IMR-90 (cell line): ENCODE results near the gene PROCA1. TPM values are rescaled to one million over a fixed set of nuclear protein-coding genes. Genes with fewer than 3 reads are reported as not detected.

Experiments
- ATAC-seq: fragments of 200-7000 bp; cut with Tn5 transposase; 2 replicates; pipeline ENCODE4 v1.9.1; 2020; ENCODE audit warnings: low read depth, mild to moderate bottlenecking, moderate library complexity
- BruUV-seq: library from RNA; stranded (reverse); fragments of 400-500 nt; replicated peaks from 2 replicates; lab custom pipeline; 2021; lab: Mats Ljungman, UMichigan
- CTCF ChIA-PET: fragments of 300-600 bp; formaldehyde crosslinking; extraction: SDS; loops from one replicate; lab custom pipeline; 2021; ENCODE audit warnings: antibody characterized with exemption; lab: Yijun Ruan, JAX
- POLR2A ChIA-PET: fragments of 300-600 bp; sonication (Branson Sonifier 250); formaldehyde crosslinking; loops from one replicate; lab custom pipeline; 2022; ENCODE audit warnings: antibody characterized with exemption; ENCODE audit not compliant: unreplicated experiment; lab: Charles Lee
- DNase-seq: peaks from one replicate; pipeline ENCODE4 v3.0.0; 2013
- H2AFZ ChIP-seq: replicated peaks from 2 replicates; pipeline ENCODE3; 2013; ENCODE audit warnings: low read length, mild to moderate bottlenecking; ENCODE audit not compliant: poor library complexity
- H2AK5ac ChIP-seq: 2 replicates; pipeline ENCODE4 v1.6.1; 2013; ENCODE audit warnings: low read depth, low read length, inconsistent platforms
- H2AK9ac ChIP-seq: replicated peaks from 2 replicates; pipeline ENCODE3; 2013; ENCODE audit warnings: mild to moderate bottlenecking, low read depth, low read length, moderate library complexity; ENCODE audit not compliant: poor library complexity
- H2BK120ac ChIP-seq: 2 replicates; pipeline ENCODE4 v1.6.1; 2013; ENCODE audit warnings: low read depth, low read length, inconsistent platforms
- H2BK15ac ChIP-seq: 3 replicates; pipeline ENCODE4 v1.6.1; 2013; ENCODE audit warnings: low read depth, low read length, inconsistent platforms
- H2BK20ac ChIP-seq: 2 replicates; pipeline ENCODE4 v1.6.1; 2013; ENCODE audit warnings: low read depth, mild to moderate bottlenecking, inconsistent platforms, low read length, moderate library complexity
- H2BK5ac ChIP-seq: 2 replicates; pipeline ENCODE4 v1.6.1; 2013; ENCODE audit warnings: mild to moderate bottlenecking, low read depth, low read length, inconsistent platforms; ENCODE audit not compliant: poor library complexity, severe bottlenecking
- H3K14ac ChIP-seq: replicated peaks from 2 replicates; pipeline ENCODE4 v1.6.1; 2013; ENCODE audit warnings: low read depth, low read length, inconsistent platforms
- H3K18ac ChIP-seq: 2 replicates; pipeline ENCODE4 v1.6.1; 2013; ENCODE audit warnings: low read depth, low read length, control low read depth
- H3K23ac ChIP-seq: 2 replicates; pipeline ENCODE4 v1.6.1; 2013; ENCODE audit warnings: low read depth, low read length, inconsistent platforms
- H3K27ac ChIP-seq: 2 replicates; pipeline ENCODE4 v1.5.1; 2013; ENCODE audit warnings: mild to moderate bottlenecking, control low read depth, low read length; ENCODE audit not compliant: insufficient read depth
- H3K27me3 ChIP-seq: 2 replicates; pipeline ENCODE4 v1.6.1; 2013; ENCODE audit warnings: low read length; ENCODE audit not compliant: control insufficient read depth, insufficient read depth
- H3K36me3 ChIP-seq: 2 replicates; pipeline ENCODE4 v1.6.1; 2013; ENCODE audit warnings: low read length, mixed read lengths; ENCODE audit not compliant: control insufficient read depth, insufficient read depth
- H3K4ac ChIP-seq: 2 replicates; pipeline ENCODE4 v1.6.1; 2013; ENCODE audit warnings: low read depth, low read length, inconsistent platforms
- H3K4me1 ChIP-seq: 2 replicates; pipeline ENCODE4 v1.6.1; 2013; ENCODE audit warnings: low read length, mixed read lengths; ENCODE audit not compliant: control insufficient read depth, insufficient read depth
- H3K4me2 ChIP-seq: 2 replicates; pipeline ENCODE4 v1.6.1; 2013; ENCODE audit warnings: low read depth, mild to moderate bottlenecking, control low read depth, low read length, moderate library complexity
- H3K4me3 ChIP-seq: 2 replicates; pipeline ENCODE4 v1.5.1; 2013; ENCODE audit warnings: low read depth, mild to moderate bottlenecking, control low read depth, low read length, moderate library complexity; ENCODE audit not compliant: insufficient read depth
- H3K56ac ChIP-seq: 2 replicates; pipeline ENCODE4 v1.6.1; 2013; ENCODE audit warnings: low read length, inconsistent platforms; ENCODE audit not compliant: insufficient read depth; ENCODE audit errors: extremely low read depth
- H3K79me1 ChIP-seq, 2 experiments: 2 replicates each; pipeline ENCODE4 v1.6.1; 2013; ENCODE audit warnings: low read length in 2 of 2, inconsistent platforms in 1 of 2, low read depth in 1 of 2
- H3K9ac ChIP-seq: 2 replicates; pipeline ENCODE4 v1.6.1; 2013; ENCODE audit warnings: low read depth, low read length, control low read depth
- H3K9me1 ChIP-seq: 2 replicates; pipeline ENCODE4 v1.6.1; 2013; ENCODE audit warnings: low read length, inconsistent platforms; ENCODE audit not compliant: insufficient read depth
- H3K9me3 ChIP-seq: 2 replicates; pipeline ENCODE4 v1.6.1; 2013; ENCODE audit warnings: low read length; ENCODE audit not compliant: control insufficient read depth, insufficient read depth
- H4K20me1 ChIP-seq: 2 replicates; pipeline ENCODE4 v1.6.1; 2013; ENCODE audit warnings: low read length, inconsistent platforms; ENCODE audit not compliant: insufficient read depth
- H4K5ac ChIP-seq: 2 replicates; pipeline ENCODE4 v1.6.1; 2013; ENCODE audit warnings: mild to moderate bottlenecking, low read depth, low read length, control low read depth
- H4K8ac ChIP-seq, 2 experiments: 2 replicates each; pipeline ENCODE4 v1.6.1; 2013; ENCODE audit warnings: low read depth in 2 of 2, low read length in 2 of 2, control low read depth in 1 of 2, inconsistent platforms in 1 of 2
- H4K91ac ChIP-seq: 2 replicates; pipeline ENCODE4 v1.6.1; 2013; ENCODE audit warnings: low read depth, low read length, inconsistent platforms; ENCODE audit not compliant: insufficient read depth
- BHLHE40 ChIP-seq: fragments of 150-350 bp; IDR thresholded peaks from 2 replicates; pipeline ENCODE4 v1.6.1; 2016; ENCODE audit warnings: mild to moderate bottlenecking, low read depth, low read length
- CEBPB ChIP-seq: IDR thresholded peaks from 2 replicates; pipeline ENCODE4 v1.6.1; 2012; ENCODE audit warnings: low read depth, low read length, improper control_type of control experiment
- CHD1 ChIP-seq: IDR thresholded peaks from 2 replicates; pipeline ENCODE4 v1.6.1; 2012; ENCODE audit warnings: low read depth, low read length, improper control_type of control experiment
- FOS ChIP-seq: fragments of 150-350 bp; IDR thresholded peaks from 2 replicates; pipeline ENCODE4 v1.6.1; 2016; ENCODE audit warnings: low read depth, low read length
- MAFK ChIP-seq: IDR thresholded peaks from 2 replicates; pipeline ENCODE4 v1.6.1; 2012; ENCODE audit warnings: low read depth, low read length, improper control_type of control experiment
- MAZ ChIP-seq: IDR thresholded peaks from 2 replicates; pipeline ENCODE4 v1.6.1; 2012; ENCODE audit warnings: low read depth, mild to moderate bottlenecking, low read length, improper control_type of control experiment, moderate library complexity, borderline replicate concordance
- MXI1 ChIP-seq: IDR thresholded peaks from 2 replicates; pipeline ENCODE4 v1.6.1; 2012; ENCODE audit warnings: low read depth, mild to moderate bottlenecking, low read length, moderate library complexity, borderline replicate concordance
- NFE2L2 ChIP-seq: fragments of 150-350 bp; IDR thresholded peaks from 2 replicates; pipeline ENCODE4 v1.6.1; 2016; ENCODE audit warnings: low read depth, mild to moderate bottlenecking, low read length
- POLR2A ChIP-seq: IDR thresholded peaks from 2 replicates; pipeline ENCODE4 v1.6.1; 2012; ENCODE audit warnings: mild to moderate bottlenecking, low read depth, low read length
- RAD21 ChIP-seq: IDR thresholded peaks from 2 replicates; pipeline ENCODE4 v1.6.1; 2012; ENCODE audit warnings: low read length, improper control_type of control experiment
- SMC3 ChIP-seq: fragments of 150-350 bp; IDR thresholded peaks from 2 replicates; pipeline ENCODE4 v1.6.1; 2016; ENCODE audit warnings: low read depth, mild to moderate bottlenecking, antibody characterized with exemption, low read length, moderate library complexity
- WGBS, 2 experiments: methylation state at CpG; one replicate each; pipeline versions ENCODE4 v1.1.5 to v1.1.7; 2013; ENCODE audit warnings: missing lambda C conversion rate in 2 of 2; ENCODE audit not compliant: insufficient read length in 1 of 2; ENCODE audit errors: extremely low coverage in 2 of 2; 5-methylcytosine and 5-hydroxymethylcytosine counted together
- dilution Hi-C: fragments of 300-500 bp; cut with HindIII; formaldehyde crosslinking; loops from one replicate; pipeline ENCODE4 v1.14.3; 2018; ENCODE audit warnings: low sequenced_read_pairs; ENCODE audit not compliant: unreplicated experiment
- in situ Hi-C: fragments of 300-500 bp; cut with MboI; formaldehyde crosslinking; loops from 3 replicates; pipeline ENCODE4 v1.14.3; 2019; ENCODE audit warnings: low sequenced_read_pairs, inconsistent platforms, mixed read lengths
- intact Hi-C: fragments of 100-400 bp; cut with micrococcal nuclease; formaldehyde crosslinking; loops from 2 replicates; pipeline ENCODE4 v1.10.0; 2022
- polyA plus RNA-seq, 3 experiments: library from polyadenylated mRNA; depleted of rRNA; stranded (reverse); fragments of >200 nt; gene quantifications; 2 replicates each; pipeline ENCODE4 v1.2.3, GENCODE V29; 2012; ENCODE audit warnings: low replicate concordance in 1 of 3
- total RNA-seq: library from RNA; depleted of rRNA; stranded (reverse); fragments of >200 nt; gene quantifications from 2 replicates; pipeline ENCODE4 v1.2.3, GENCODE V29; 2012
- TF ChIP-seq, protein P1 (sequence below): fragments of 150-350 bp; IDR thresholded peaks from 2 replicates; pipeline ENCODE4 v1.6.1; 2017; ENCODE audit warnings: mild to moderate bottlenecking, antibody characterized with exemption, low read length, low read depth

Gene PROCA1
- total and polyA plus RNA-seq, 2 of the 4 experiments (the other 2 are of a cell fraction) = 0.36 to 1.7 TPM

DNA sequence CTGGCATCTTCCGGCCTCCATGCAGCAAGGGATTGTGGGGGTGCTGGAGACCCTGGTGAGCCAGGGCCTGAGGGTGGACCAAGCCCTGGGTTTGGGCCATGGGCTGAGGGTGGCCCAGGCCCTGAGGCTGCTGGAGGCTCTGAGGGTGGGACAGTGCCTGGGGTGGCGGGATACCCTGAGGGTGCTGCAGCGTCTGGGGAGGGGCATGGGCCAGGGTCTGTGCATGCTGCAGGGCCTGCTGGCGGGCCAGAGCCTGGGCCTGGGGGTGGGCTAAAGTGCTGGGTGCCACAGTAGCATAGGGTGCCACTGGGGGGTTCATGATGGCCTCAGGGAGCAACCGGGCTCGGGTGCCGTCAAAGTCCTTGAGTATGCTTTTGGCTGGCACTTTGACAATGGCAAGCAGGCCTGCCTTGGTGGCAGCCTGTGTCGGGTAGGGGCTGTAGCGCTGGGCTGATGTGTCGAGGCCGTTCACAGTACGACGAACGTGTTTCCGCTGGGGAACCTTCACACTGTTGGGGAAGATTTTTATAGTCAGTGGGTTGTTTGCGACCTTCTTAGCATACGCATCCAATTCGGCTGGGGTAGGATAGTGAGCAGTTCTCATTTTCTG is 47.7 kb upstream of the PROCA1 start:
- intact Hi-C loops = no loop called here
- DNase-seq = no peak

More for the DNA sequence above, 47.7 kb upstream of the PROCA1 start:
- Histone ChIP-seq H3K23ac (no peak overlapping the region), H3K9me3 (no peaks in the 10 kb centered on the region), H2BK15ac (no peak overlapping the region), H3K4me1 (peaks cover 7% of the 10 kb centered on the region), H3K18ac (no peak overlapping the region), H4K20me1 (peaks cover 37% of the 10 kb centered on the region; the same call in 1 of the 2 replicates), H3K79me1 (peaks cover 10 to 65% of the 10 kb centered on the region in 2 experiments), H3K9ac (no peak overlapping the region), H2BK120ac (no peak overlapping the region), H2BK20ac (no peak overlapping the region), H2BK5ac (no peak overlapping the region), H3K4me2 (no peak overlapping the region), H3K27ac (no peak overlapping the region), H3K56ac (no peak overlapping the region), H3K9me1 (no peaks in the 10 kb centered on the region), H3K27me3 (no peaks in the 10 kb centered on the region), H3K14ac (no peak overlapping the region), H3K4ac (no peak overlapping the region), H4K91ac (no peak overlapping the region), H2AFZ (no peak overlapping the region), H4K5ac (no peak overlapping the region), H2AK9ac (no peak overlapping the region), H3K4me3 (no peak overlapping the region), H2AK5ac (no peak overlapping the region), H3K36me3 (peaks cover 30% of the 10 kb centered on the region), H4K8ac (no peak overlapping the region)
- TF ChIP-seq FOS = no peak
- no peak for TF ChIP-seq MAFK
- TF ChIP-seq BHLHE40 = no peak
- no peak for TF ChIP-seq CEBPB
- TF ChIP-seq, protein P1, sequence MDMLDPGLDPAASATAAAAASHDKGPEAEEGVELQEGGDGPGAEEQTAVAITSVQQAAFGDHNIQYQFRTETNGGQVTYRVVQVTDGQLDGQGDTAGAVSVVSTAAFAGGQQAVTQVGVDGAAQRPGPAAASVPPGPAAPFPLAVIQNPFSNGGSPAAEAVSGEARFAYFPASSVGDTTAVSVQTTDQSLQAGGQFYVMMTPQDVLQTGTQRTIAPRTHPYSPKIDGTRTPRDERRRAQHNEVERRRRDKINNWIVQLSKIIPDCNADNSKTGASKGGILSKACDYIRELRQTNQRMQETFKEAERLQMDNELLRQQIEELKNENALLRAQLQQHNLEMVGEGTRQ = no peak
- no peak for TF ChIP-seq SMC3
- TF ChIP-seq CHD1 = no peak
- TF ChIP-seq POLR2A = no peak
- no peak for TF ChIP-seq RAD21
- TF ChIP-seq MAZ = no peak
- no peak for TF ChIP-seq MXI1
- TF ChIP-seq NFE2L2 = no peak
- POLR2A ChIA-PET = no interaction called here
- dilution Hi-C loops = no loop called here
- BruUV-seq = no TSS peak
- CTCF ChIA-PET = no interaction called here
- in situ Hi-C loops = no loop called here
- 97% methylated on average over 7 of the region's 18 CpGs; no CpG with 5 or more reads in 1 of the 2 experiments for WGBS, 2 experiments
- no peak for ATAC-seq
